H1 (cell line): Measurements from ENCODE around the gene ZMIZ1. TPM values are rescaled to one million over a fixed set of nuclear protein-coding genes. Genes with fewer than 3 reads are reported as not detected.

Source experiments
- CTCF ChIA-PET: fragments of 300-600 bp; sonication (Branson Sonifier 250); formaldehyde crosslinking; loops from one replicate; lab custom pipeline; 2021; ENCODE audit not compliant: partially characterized antibody; lab: Charles Lee
- POLR2A ChIA-PET: fragments of 300-600 bp; sonication (Branson Sonifier 250); formaldehyde crosslinking; loops from one replicate; lab custom pipeline; 2021; ENCODE audit warnings: inconsistent platforms; ENCODE audit not compliant: partially characterized antibody; lab: Charles Lee
- DNase-seq, 2 experiments: peaks; one replicate each; pipeline versions ENCODE4 v3.0.0 to v3.0.0-alpha.2; 2010 to 2022; ENCODE audit warnings: low spot score in 2 of 2, low read depth in 1 of 2, mixed read lengths in 1 of 2
- FAIRE-seq: peaks from 2 replicates; lab custom pipeline; 2011; peaks lifted over from hg19 to GRCh38; lab: Jason Lieb, UNC
- H2AFZ ChIP-seq: 2 replicates; pipeline ENCODE4 v1.8.1; 2012; ENCODE audit warnings: low read length, inconsistent platforms
- H2AK5ac ChIP-seq: 2 replicates; pipeline ENCODE4 v1.6.1; 2013; ENCODE audit warnings: low read depth, low read length
- H2BK120ac ChIP-seq: replicated peaks from 2 replicates; pipeline ENCODE3; 2013; ENCODE audit warnings: low read depth, low read length, inconsistent platforms
- H2BK12ac ChIP-seq: 2 replicates; pipeline ENCODE4 v1.6.1; 2013; ENCODE audit warnings: low read depth, low read length
- H2BK15ac ChIP-seq: 2 replicates; pipeline ENCODE4 v1.6.1; 2013; ENCODE audit warnings: low read length
- H2BK20ac ChIP-seq: 2 replicates; pipeline ENCODE4 v1.6.1; 2013; ENCODE audit warnings: low read length
- H2BK5ac ChIP-seq: 2 replicates; pipeline ENCODE4 v1.6.1; 2013; ENCODE audit warnings: low read depth, low read length
- H3K14ac ChIP-seq: 2 replicates; pipeline ENCODE4 v1.6.1; 2013; ENCODE audit warnings: inconsistent platforms; ENCODE audit not compliant: insufficient read length
- H3K18ac ChIP-seq: 2 replicates; pipeline ENCODE4 v1.6.1; 2013; ENCODE audit warnings: low read length; ENCODE audit errors: extremely low read depth
- H3K23ac ChIP-seq: 2 replicates; pipeline ENCODE4 v1.6.1; 2013; ENCODE audit warnings: inconsistent platforms; ENCODE audit not compliant: insufficient read length
- H3K23me2 ChIP-seq: 2 replicates; pipeline ENCODE4 v1.6.1; 2013; ENCODE audit warnings: low read depth, low read length
- H3K27ac ChIP-seq: 2 replicates; pipeline ENCODE4 v1.6.1; 2011; ENCODE audit warnings: low read depth, low read length, inconsistent platforms
- H3K27me3 ChIP-seq, 4 experiments: replicated peaks in 1 of 4; 1 replicate in 1 of 4; 2 replicates in 3 of 4; pipeline versions ENCODE4 v1.6.1 to v1.8.1; 2011 to 2013; ENCODE audit warnings: low read length in 3 of 4, mild to moderate bottlenecking in 3 of 4, inconsistent platforms in 2 of 4, mixed read lengths in 2 of 4, moderate library complexity in 1 of 4; ENCODE audit not compliant: control insufficient read depth in 3 of 4, insufficient read depth in 3 of 4; ENCODE audit errors: extremely low read depth in 1 of 4
- H3K36me3 ChIP-seq, 4 experiments: 2 replicates each; pipeline versions ENCODE4 v1.6.1 to v1.8.1; 2011 to 2013; ENCODE audit warnings: mild to moderate bottlenecking in 4 of 4, low read length in 3 of 4, moderate library complexity in 2 of 4, control low read depth in 1 of 4, inconsistent platforms in 1 of 4; ENCODE audit not compliant: insufficient read depth in 4 of 4, control insufficient read depth in 2 of 4
- H3K4ac ChIP-seq: replicated peaks from 2 replicates; pipeline ENCODE3; 2013; ENCODE audit warnings: low read length, low read depth, mixed read lengths, inconsistent platforms; ENCODE audit not compliant: insufficient read length
- H3K4me1 ChIP-seq, 4 experiments: replicated peaks in 1 of 4; 1 replicate in 1 of 4; 2 replicates in 3 of 4; pipeline versions ENCODE4 v1.6.1 to v1.8.1; 2011 to 2013; ENCODE audit warnings: low read length in 3 of 4, inconsistent platforms in 2 of 4, mixed read lengths in 1 of 4; ENCODE audit not compliant: insufficient read depth in 4 of 4, control insufficient read depth in 3 of 4
- H3K4me2 ChIP-seq, 2 experiments: 2 replicates each; pipeline versions ENCODE4 v1.6.1 to v1.8.1; 2011 to 2013; ENCODE audit warnings: low read depth in 2 of 2, low read length in 2 of 2, control low read depth in 1 of 2, inconsistent platforms in 1 of 2, mild to moderate bottlenecking in 1 of 2; ENCODE audit not compliant: insufficient read depth in 1 of 2
- H3K4me3 ChIP-seq, 4 experiments: fragments of 200-600, 300-600 bp in 1 of 4; sonication (generic), shearing (Covaris generic), sonication (Bioruptor Twin) in 1 of 4; 2 replicates each; pipeline versions ENCODE4 v1.5.1 to v1.8.1; 2011 to 2016; ENCODE audit warnings: low read length in 4 of 4, low read depth in 3 of 4, control low read depth in 2 of 4, inconsistent platforms in 2 of 4, mild to moderate bottlenecking in 2 of 4, mixed read lengths in 1 of 4, moderate library complexity in 1 of 4; ENCODE audit not compliant: insufficient read depth in 2 of 4; ENCODE audit errors: extremely low read depth in 1 of 4
- H3K56ac ChIP-seq: replicated peaks from 2 replicates; pipeline ENCODE3; 2013; ENCODE audit warnings: low read depth, mild to moderate bottlenecking, mixed read lengths, low read length, inconsistent platforms; ENCODE audit not compliant: insufficient read length
- H3K79me1 ChIP-seq: 2 replicates; pipeline ENCODE4 v1.6.1; 2013; ENCODE audit warnings: low read depth, low read length, control low read depth
- H3K79me2 ChIP-seq, 2 experiments: 2 replicates each; pipeline versions ENCODE4 v1.6.1 to v1.8.1; 2012 to 2013; ENCODE audit warnings: low read length in 2 of 2, mild to moderate bottlenecking in 2 of 2, inconsistent platforms in 1 of 2; ENCODE audit not compliant: insufficient read depth in 2 of 2, control insufficient read depth in 1 of 2
- H3K9ac ChIP-seq, 4 experiments: replicated peaks in 1 of 4; 1 replicate in 1 of 4; 2 replicates in 3 of 4; pipeline versions ENCODE4 v1.6.1 to v1.8.1; 2011 to 2013; ENCODE audit warnings: low read depth in 3 of 4, low read length in 3 of 4, control low read depth in 2 of 4, mild to moderate bottlenecking in 2 of 4, moderate library complexity in 2 of 4, inconsistent platforms in 1 of 4; ENCODE audit errors: extremely low read depth in 1 of 4
- H3K9me3 ChIP-seq, 2 experiments: 2 replicates each; pipeline versions ENCODE4 v1.6.1 to v1.8.1; 2012 to 2013; ENCODE audit warnings: mild to moderate bottlenecking in 2 of 2, moderate library complexity in 2 of 2, control low read depth in 1 of 2, inconsistent platforms in 1 of 2, low read depth in 1 of 2, low read length in 1 of 2, mixed read lengths in 1 of 2; ENCODE audit not compliant: insufficient read depth in 2 of 2
- H4K20me1 ChIP-seq, 2 experiments: replicated peaks in 1 of 2; 2 replicates each; pipeline versions ENCODE3 to v1.8.1; 2011 to 2013; ENCODE audit warnings: inconsistent platforms in 2 of 2, low read length in 2 of 2, mild to moderate bottlenecking in 1 of 2; ENCODE audit not compliant: insufficient read depth in 2 of 2, control insufficient read depth in 1 of 2
- H4K5ac ChIP-seq: 2 replicates; pipeline ENCODE4 v1.6.1; 2013; ENCODE audit warnings: low read length, low read depth, mixed read lengths, inconsistent platforms; ENCODE audit not compliant: insufficient read length
- H4K8ac ChIP-seq: 2 replicates; pipeline ENCODE4 v1.8.0; 2013; ENCODE audit warnings: mild to moderate bottlenecking, moderate library complexity, low read length, inconsistent platforms; ENCODE audit not compliant: insufficient read depth; ENCODE audit errors: extremely low read depth
- H4K91ac ChIP-seq: replicated peaks from 2 replicates; pipeline ENCODE3; 2013; ENCODE audit warnings: low read length, mixed read lengths, inconsistent platforms; ENCODE audit not compliant: insufficient read length
- EGR1 ChIP-seq: IDR thresholded peaks from 2 replicates; pipeline ENCODE4 v1.6.1; 2011; ENCODE audit warnings: low read depth, low read length, borderline replicate concordance
- EP300 ChIP-seq, 2 experiments: IDR thresholded peaks; 1 replicate in 1 of 2; 2 replicates in 1 of 2; pipeline ENCODE4 v1.6.1; 2011 to 2012; ENCODE audit warnings: low read depth in 2 of 2, low read length in 2 of 2, mild to moderate bottlenecking in 2 of 2, borderline replicate concordance in 1 of 2, inconsistent platforms in 1 of 2, moderate library complexity in 1 of 2
- WGBS, 2 experiments: shearing (Covaris generic) in 1 of 2; methylation state at CpG; one replicate each; pipeline versions ENCODE4 v1.1.6 to v1.1.7; 2013 to 2015; ENCODE audit warnings: low lambda C conversion rate in 2 of 2, mixed read lengths in 2 of 2, inconsistent platforms in 1 of 2, low coverage in 1 of 2, missing lambda C conversion rate in 1 of 2; ENCODE audit not compliant: insufficient replicate concordance in 2 of 2, insufficient coverage in 1 of 2, insufficient read length in 1 of 2; ENCODE audit errors: extremely low coverage in 1 of 2, missing lambda C conversion rate in 1 of 2; 5-methylcytosine and 5-hydroxymethylcytosine counted together
- polyA plus RNA-seq, 7 experiments: library from polyadenylated mRNA; depleted of rRNA in 3 of 7; stranded (reverse) in 5 of 7; unstranded in 2 of 7; fragments of >200 nt in 5 of 7; fragments of 200-250 nt in 2 of 7; gene quantifications; 1 replicate in 5 of 7; 2 replicates in 1 of 7; 4 replicates in 1 of 7; pipeline versions ENCODE4 v1.2.1 to v1.2.3, GENCODE V29; 2011 to 2013; ENCODE audit warnings: missing spikeins in 2 of 7, mixed read lengths in 2 of 7
- total RNA-seq: library from RNA; stranded (reverse); fragmentation: NEBNext Ultra II Directional; extraction: Animal tissue kit (Norgen Biotek cat#: 25700); gene quantifications from 2 replicates; pipeline ENCODE4 v1.2.1, GENCODE V29; 2021

Gene ZMIZ1
- total and polyA plus RNA-seq, 2 of the 8 experiments (the other 6 are each of a cell fraction or from before 2014, with no cell fraction given) = 8.1 to 28.0 TPM

GRCh38 chr10:79133416-79133815 is 64.7 kb downstream of the ZMIZ1 start:
- WGBS, 2 experiments = 77% methylated on average over 2 of the region's 2 CpGs; no CpG with 5 or more reads in 1 of the 2 experiments
- no peak overlapping the region for H2BK120ac ChIP-seq
- H3K4ac ChIP-seq = peak overlapping the region; percentile 10
- H3K4me2 ChIP-seq = no peak overlapping the region
- H3K23me2 ChIP-seq = no peaks in the 10 kb centered on the region
- no peak overlapping the region for H3K4me3 ChIP-seq
- no peak overlapping the region for H3K9ac ChIP-seq
- FAIRE-seq (no peak), DNase-seq (no peak)
- H2AFZ ChIP-seq = no peak overlapping the region
- ChIA-PET POLR2A (interaction anchor here (1.2 to 1.4 kb wide), 2 partner anchors 13 to 19 kb away, joined by 3 to 5 read pairs; no protein-coding TSS in a partner anchor), CTCF (interaction anchor here (1.5 to 8.0 kb wide), 8 partner anchors 9 to 62 kb away, joined by 3 to 56 read pairs (median 10); no protein-coding TSS in a partner anchor)
- no peak overlapping the region for H3K14ac ChIP-seq
- TF ChIP-seq EGR1 (no peak), EP300 (IDR thresholded peaks at IDR 0.05; ENCODE audit: borderline replicate concordance in 1 of 2, low read depth in 2 of 2, low read length in 2 of 2) (no peak)
- H4K91ac ChIP-seq = no peak overlapping the region
- no peak overlapping the region for H3K23ac ChIP-seq
- peaks cover 2 to 4% of the 10 kb centered on the region in 2 experiments for H4K20me1 ChIP-seq
- 0 out of 2 replicates have a peak overlapping the region, but pooled peaks have one; percentile 44 for H2BK5ac ChIP-seq
- H3K27ac ChIP-seq = no peak overlapping the region
- H2BK12ac ChIP-seq = peak overlapping the region; percentile 30; the same call in 1 of the 2 replicates
- no peak overlapping the region for H4K8ac ChIP-seq
- no peaks in the 10 kb centered on the region for H3K27me3 ChIP-seq
- no peak overlapping the region for H3K56ac ChIP-seq
- H4K5ac ChIP-seq = no peak overlapping the region
- H3K18ac ChIP-seq = no peak overlapping the region
- no peaks in the 10 kb centered on the region for H3K36me3 ChIP-seq
- peaks cover 0 to 35% of the 10 kb centered on the region in 2 experiments; a peak in 3 of 4 replicates for H3K79me2 ChIP-seq
- no peak overlapping the region for H2BK20ac ChIP-seq
- no peaks in the 10 kb centered on the region for H3K9me3 ChIP-seq
- no peak overlapping the region; the same call in 1 of the 2 replicates for H2BK15ac ChIP-seq
- H2AK5ac ChIP-seq = peak overlapping the region; percentile 93; the same call in 1 of the 2 replicates
- peaks cover 27 to 63% (median 49%) of the 10 kb centered on the region in 4 experiments for H3K4me1 ChIP-seq
- H3K79me1 ChIP-seq = peaks cover 20% of the 10 kb centered on the region
